ENCODE data around the gene ELOF1. TPM values are rescaled to one million over a fixed set of nuclear protein-coding genes. Genes with fewer than 3 reads are reported as not detected.

ELOF1 gene
- total and polyA plus RNA-seq, 2 of the 4 experiments (the other 2 are of a cell fraction) = 62.4 to 96.8 TPM

GRCh38 chr19:11540645-11541044, 18.4 kb downstream of the ELOF1 start:
- Histone ChIP-seq H3K4ac (ENCODE audit: low read depth, low read length) (peak overlapping the region; percentile 94), H2BK20ac (ENCODE audit: low read depth, low read length) (peak overlapping the region; percentile 1; the same call in 1 of the 2 replicates), H3K56ac (ENCODE audit: extremely low read depth, insufficient read depth, low read length) (peak overlapping the region; percentile 87), H2AFZ (replicated peaks; ENCODE audit: low read length, poor library complexity) (peak overlapping the region; percentile 91), H4K5ac (ENCODE audit: low read depth, low read length) (peak overlapping the region; percentile 94), H2AK9ac (replicated peaks; ENCODE audit: low read depth, low read length, poor library complexity) (peak overlapping the region; percentile 95), H3K27ac (ENCODE audit: insufficient read depth, low read length) (peak overlapping the region; percentile 91), H2BK5ac (ENCODE audit: low read depth, low read length, poor library complexity, severe bottlenecking) (peak overlapping the region; percentile 85), H3K27me3 (ENCODE audit: control insufficient read depth, insufficient read depth, low read length) (no peaks in the 10 kb centered on the region), H4K91ac (ENCODE audit: insufficient read depth, low read depth, low read length) (peak overlapping the region; percentile 96), H3K79me1 (ENCODE audit: low read depth in 1 of 2, low read length in 2 of 2) (peaks cover 7 to 27% of the 10 kb centered on the region in 2 experiments), H3K4me3 (ENCODE audit: insufficient read depth, low read depth, low read length) (no peak overlapping the region), H2BK120ac (ENCODE audit: low read depth, low read length) (peak overlapping the region; percentile 59), H3K9me1 (ENCODE audit: insufficient read depth, low read length) (peaks cover 14% of the 10 kb centered on the region), H4K8ac (ENCODE audit: low read depth in 2 of 2, low read length in 2 of 2) (peak overlapping the region; percentile 86 to 99), H3K14ac (replicated peaks; ENCODE audit: low read depth, low read length) (peak overlapping the region; percentile 66), H3K23ac (ENCODE audit: low read depth, low read length) (peak overlapping the region; percentile 44; the same call in 1 of the 2 replicates), H4K20me1 (ENCODE audit: insufficient read depth, low read length) (no peaks in the 10 kb centered on the region), H3K9me3 (ENCODE audit: control insufficient read depth, insufficient read depth, low read length) (no peaks in the 10 kb centered on the region), H3K36me3 (ENCODE audit: control insufficient read depth, insufficient read depth, low read length) (peaks cover 9% of the 10 kb centered on the region), H2BK15ac (ENCODE audit: low read depth, low read length) (peak overlapping the region; percentile 95; the same call in 2 of the 3 replicates), H2AK5ac (ENCODE audit: low read depth, low read length) (peak overlapping the region; percentile 99), H3K9ac (ENCODE audit: low read depth, low read length) (peak overlapping the region; percentile 91), H3K4me2 (ENCODE audit: low read depth, low read length) (peak overlapping the region; percentile 87), H3K18ac (ENCODE audit: low read depth, low read length) (peak overlapping the region; percentile 62; the same call in 1 of the 2 replicates), H3K4me1 (ENCODE audit: control insufficient read depth, insufficient read depth, low read length) (peaks cover 17% of the 10 kb centered on the region)
- no peak for ATAC-seq (ENCODE audit: low read depth)
- no CpG with 5 or more reads among the region's 5 CpGs for WGBS, 2 experiments (ENCODE audit: extremely low coverage in 2 of 2, insufficient read length in 1 of 2)
- TF ChIP-seq SMC3 (IDR thresholded peaks at IDR 0.05; ENCODE audit: low read depth, low read length) (no peak), CEBPB (IDR thresholded peaks at IDR 0.05; ENCODE audit: low read depth, low read length) (no peak), BHLHE40 (IDR thresholded peaks at IDR 0.05; ENCODE audit: low read depth, low read length) (no peak), USF2 (IDR thresholded peaks at IDR 0.05; ENCODE audit: low read depth, low read length) (no peak), RAD21 (IDR thresholded peaks at IDR 0.05; ENCODE audit: low read length) (no peak), MXI1 (IDR thresholded peaks at IDR 0.05; ENCODE audit: borderline replicate concordance, low read depth, low read length) (no peak), RFX5 (IDR thresholded peaks at IDR 0.05; ENCODE audit: low read depth, low read length) (no peak), NFE2L2 (IDR thresholded peaks at IDR 0.05; ENCODE audit: low read depth, low read length) (no peak), FOS (IDR thresholded peaks at IDR 0.05; ENCODE audit: low read depth, low read length) (no peak), RCOR1 (IDR thresholded peaks at IDR 0.05; ENCODE audit: insufficient replicate concordance, low read length) (no peak)
- dilution Hi-C loops (cut with HindIII; ENCODE audit: low sequenced_read_pairs, unreplicated experiment) = no loop called here
- BruUV-seq (replicated peaks) = no TSS peak
- no peak for DNase-seq
- ChIA-PET POLR2A (ENCODE audit: unreplicated experiment) (no interaction called here), CTCF (no interaction called here)
- in situ Hi-C loops (cut with MboI; ENCODE audit: low sequenced_read_pairs) = no loop called here
- intact Hi-C loops (cut with micrococcal nuclease) = no loop called here
